Astrocyte of the spinal cord (primary cell): ENCODE data around the gene CLGN.
A peak's percentile ranks its signal among the peaks of the same experiment; 100 is the strongest.
"Not testable (repeated sequence)": the region's sequence is repeated elsewhere in the genome, so short reads cannot be mapped to it uniquely, and the experiment has no call there.

Experiments
- DNase-seq: peaks from one replicate; pipeline ENCODE4 v3.0.0; 2011; ENCODE audit warnings: low read depth, low spot score
- H3K4me3 ChIP-seq: 2 replicates; pipeline ENCODE4 v1.5.1; 2011; ENCODE audit warnings: low read depth, mild to moderate bottlenecking, low read length, moderate library complexity
- CTCF ChIP-seq: IDR thresholded peaks from 2 replicates; pipeline ENCODE4 v1.5.1; 2012; ENCODE audit warnings: low read depth, mild to moderate bottlenecking, low read length, inconsistent platforms
- in situ Hi-C: cut with HindIII; loops from 2 replicates; pipeline ENCODE4 v1.10.0; 2017; ENCODE audit warnings: low sequenced_read_pairs

CLGN gene

DNA sequence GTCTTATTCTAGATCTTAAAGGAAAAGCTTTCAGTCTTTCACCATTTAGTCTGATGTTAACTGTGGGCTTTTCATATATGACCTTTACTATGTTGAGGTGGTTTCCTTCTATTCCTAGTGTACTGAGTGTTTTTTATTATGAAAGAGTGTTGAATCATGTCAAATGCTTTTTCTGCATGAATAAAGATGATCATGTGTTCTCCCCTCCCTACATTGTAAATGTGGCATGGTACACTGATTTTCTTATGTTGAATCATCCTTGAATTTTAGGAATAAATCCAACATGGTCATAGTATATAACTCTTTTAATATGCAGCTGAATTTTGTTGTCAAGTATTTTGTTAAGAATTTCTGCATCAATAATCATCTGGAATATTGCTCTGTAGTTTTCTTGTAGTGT, 4.3 kb downstream of the CLGN start:
- TF ChIP-seq CTCF = no peak
- H3K4me3 ChIP-seq = no peak overlapping the region
- DNase-seq = peak; percentile 19
- in situ Hi-C loops = no loop called here

GRCh38 chr4:140413130-140413969, 14.1 kb downstream of the CLGN start:
- DNase-seq, H3K4me3 ChIP-seq, in situ Hi-C loops: not testable (repeated sequence)

DNA sequence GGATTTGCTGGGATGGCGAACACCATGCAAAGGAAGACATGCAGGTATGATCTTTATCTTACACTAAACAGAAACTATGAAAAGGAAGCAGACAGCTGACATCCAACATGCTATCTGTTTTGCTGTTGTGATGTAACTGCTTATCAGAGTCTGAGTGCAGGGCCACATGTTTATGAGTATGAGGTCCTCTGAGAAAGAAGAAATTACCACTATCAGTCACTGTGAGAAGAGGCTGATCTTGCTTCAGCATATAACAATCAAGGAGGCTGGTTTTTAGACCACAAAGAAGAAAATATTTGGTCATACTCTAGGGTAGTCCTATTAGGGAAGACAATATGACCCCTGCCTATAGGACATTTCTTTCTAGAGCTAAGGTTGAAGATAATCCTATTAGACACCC, 18.5 kb downstream of the CLGN start:
- in situ Hi-C loops = no loop called here
- no peak overlapping the region for H3K4me3 ChIP-seq
- no peak for TF ChIP-seq CTCF
- no peak for DNase-seq

DNA sequence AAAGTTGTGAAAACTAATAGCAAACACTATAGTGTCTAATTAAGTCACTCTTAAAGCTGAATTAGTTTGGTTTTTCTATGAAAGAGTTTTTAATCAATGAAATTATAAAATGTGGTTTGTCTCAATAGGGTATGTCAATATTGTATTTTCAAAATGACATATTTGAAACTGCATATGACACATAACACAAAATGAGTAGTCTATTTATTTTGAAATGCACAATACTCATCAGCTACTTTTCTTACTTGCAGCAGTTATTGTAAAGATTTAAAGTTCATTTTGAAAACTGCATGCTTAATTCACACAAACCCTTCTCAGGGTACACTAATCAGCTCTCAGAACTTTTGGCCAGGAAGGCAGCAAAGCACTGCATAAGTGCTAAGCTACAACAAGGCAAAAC, 21.2 kb downstream of the CLGN start:
- no peak for TF ChIP-seq CTCF
- in situ Hi-C loops = no loop called here
- no peak overlapping the region for H3K4me3 ChIP-seq
- DNase-seq = no peak

DNA sequence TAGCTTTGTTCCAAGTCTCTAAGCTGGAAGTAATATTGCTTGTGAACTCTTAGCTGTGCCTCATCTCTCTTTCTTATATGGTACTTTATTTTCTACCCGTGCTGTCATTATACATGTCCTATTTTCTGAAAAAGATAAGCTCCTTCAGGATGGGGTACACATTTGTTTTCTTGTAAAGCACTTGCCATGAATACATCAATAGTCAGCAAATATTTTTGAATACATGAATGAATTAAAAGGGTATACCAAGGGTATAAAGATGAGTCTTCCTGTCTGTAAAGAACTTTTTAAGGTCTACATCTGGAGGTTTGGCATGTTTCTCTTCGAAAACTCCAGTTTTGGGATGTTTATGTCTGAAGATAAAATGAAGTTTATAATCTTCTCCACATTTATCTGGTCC, 27.3 kb downstream of the CLGN start:
- TF ChIP-seq CTCF = no peak
- H3K4me3 ChIP-seq = no peak overlapping the region
- DNase-seq = no peak
- in situ Hi-C loops = no loop called here

DNA sequence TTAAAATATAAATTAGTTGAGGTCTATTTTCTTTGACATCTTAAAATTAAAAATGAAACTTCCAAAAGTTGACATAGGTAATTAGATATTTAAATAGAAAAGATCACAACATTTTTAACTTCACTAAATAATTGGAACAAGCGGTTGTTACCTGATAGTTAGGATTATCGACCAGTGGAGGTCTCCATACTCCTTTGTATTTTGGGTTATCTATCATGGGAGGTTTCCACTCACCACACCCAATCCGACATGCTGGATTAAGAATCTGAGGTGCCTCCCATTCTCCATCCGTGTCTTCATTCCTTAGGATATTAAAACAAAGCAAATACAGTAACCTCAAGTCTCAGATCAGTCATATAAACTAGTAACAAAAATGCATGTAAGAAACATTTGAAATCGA, 31.8 kb downstream of the CLGN start:
- in situ Hi-C loops = no loop called here
- TF ChIP-seq CTCF = no peak
- H3K4me3 ChIP-seq = no peak overlapping the region
- DNase-seq = no peak

DNA sequence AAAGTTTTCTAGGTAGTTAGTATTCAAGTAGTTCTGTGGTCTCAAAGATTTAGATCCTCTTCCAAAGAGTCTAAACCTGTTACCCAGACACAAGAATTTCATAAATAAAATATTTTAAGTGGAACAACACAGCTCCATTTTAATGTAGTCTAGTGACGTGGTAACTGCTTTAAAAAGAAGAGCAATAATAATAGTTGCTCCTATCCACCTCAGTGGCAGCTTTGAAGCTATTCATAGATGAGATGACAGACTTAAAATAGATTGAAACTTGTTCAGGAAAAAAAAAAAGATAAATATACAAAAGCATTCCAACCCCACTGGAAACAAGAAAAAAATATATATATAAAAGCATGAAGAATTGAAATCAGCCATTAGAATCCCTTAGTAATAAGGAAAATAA, 39.4 kb downstream of the CLGN start:
- in situ Hi-C loops = no loop called here
- H3K4me3 ChIP-seq = no peak overlapping the region
- DNase-seq = no peak
- TF ChIP-seq CTCF = no peak
